NT2/D1 (cell line): Measurements from ENCODE around the gene UBA5.

Source experiments
- YY1 ChIP-seq: IDR thresholded peaks from 2 replicates; pipeline ENCODE4 v1.6.1; 2011; ENCODE audit not compliant: insufficient read length, insufficient read depth
- ZNF274 ChIP-seq: IDR thresholded peaks from 2 replicates; pipeline ENCODE4 v1.6.1; 2011; ENCODE audit warnings: mild to moderate bottlenecking, low read depth, low read length

DNA sequence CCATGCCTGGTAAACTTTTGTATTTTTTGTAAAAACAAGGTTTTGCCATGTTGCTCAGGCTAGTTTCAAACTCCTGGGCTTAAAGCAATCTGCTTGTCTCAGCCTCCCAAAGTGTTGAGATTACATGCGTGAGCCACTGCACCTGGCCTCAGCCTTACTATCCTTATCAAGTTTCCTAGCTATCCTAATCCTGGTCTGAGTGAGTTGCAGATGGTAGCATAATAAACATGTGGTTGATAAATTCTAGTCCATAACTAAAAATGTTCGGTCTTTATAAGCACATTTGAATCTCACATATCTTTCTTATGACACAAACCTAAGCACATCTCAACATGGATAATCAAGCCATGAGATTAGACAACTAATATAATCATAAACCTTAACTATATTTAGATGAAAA, 43.6 kb downstream of the UBA5 start:
- TF ChIP-seq ZNF274 (no peak), YY1 (no peak)
